Transverse colon (tissue), 4 donors: ENCODE results near the gene CEP70.

Experiments used
- CTCF ChIP-seq, 5 experiments: fragments of 200-600 bp in 3 of 5; fragments of 450-650 bp in 2 of 5; sonication (generic) in 3 of 5; IDR thresholded peaks; 1 replicate in 2 of 5; 2 replicates in 3 of 5; pipeline ENCODE4 v1.5.1; 2016 to 2017; ENCODE audit warnings: antibody characterized with exemption in 5 of 5, inconsistent platforms in 3 of 5, mild to moderate bottlenecking in 2 of 5, moderate library complexity in 1 of 5
- EP300 ChIP-seq: sonication (generic); formaldehyde crosslinking; IDR thresholded peaks from one replicate; pipeline ENCODE4 v1.6.1; 2017; ENCODE audit warnings: antibody characterized with exemption, low read depth
- POLR2A ChIP-seq: fragments of 450-650 bp; IDR thresholded peaks from one replicate; pipeline ENCODE4 v1.6.1; 2016; ENCODE audit warnings: antibody characterized with exemption, mild to moderate bottlenecking, moderate library complexity
- POLR2AphosphoS5 ChIP-seq, 3 donors: sonication (generic); formaldehyde crosslinking; IDR thresholded peaks; one replicate each; pipeline ENCODE4 v1.6.1; 2016; ENCODE audit warnings: antibody characterized with exemption in 3 of 3

GRCh38 chr3:138450704-138451424 is 143.2 kb downstream of the CEP70 start:
- TF ChIP-seq CTCF (IDR thresholded peaks at IDR 0.05) (no peak), POLR2A (no peak), POLR2AphosphoS5 (IDR thresholded peaks at IDR 0.05) (no peak), EP300 (no peak)
